ENCODE data around the gene RNF115.
"Not testable (repeated sequence)": the region's sequence is repeated elsewhere in the genome, so short reads cannot be mapped to it uniquely, and the experiment has no call there.

Gene RNF115

DNA sequence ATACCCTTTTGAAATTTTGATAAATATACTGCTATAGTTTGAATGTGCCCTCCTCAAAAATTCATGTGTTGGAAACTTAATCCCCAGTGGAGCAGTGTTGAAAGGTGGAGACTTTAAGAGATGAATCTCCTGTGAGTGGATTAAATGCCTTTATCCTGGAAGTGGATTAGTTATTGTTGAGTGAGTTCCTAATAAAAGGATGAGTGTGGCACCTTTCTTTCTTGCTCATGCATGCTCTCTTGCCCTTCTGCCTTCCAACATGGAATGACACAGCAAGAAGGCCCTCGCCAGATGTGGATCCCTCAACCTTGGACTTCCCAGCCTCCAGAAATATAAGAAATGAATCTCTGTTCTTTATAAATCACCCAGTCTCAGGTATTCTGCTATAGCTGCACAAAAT is 52.8 kb downstream of the RNF115 start:
- no peak for DNase-seq

DNA sequence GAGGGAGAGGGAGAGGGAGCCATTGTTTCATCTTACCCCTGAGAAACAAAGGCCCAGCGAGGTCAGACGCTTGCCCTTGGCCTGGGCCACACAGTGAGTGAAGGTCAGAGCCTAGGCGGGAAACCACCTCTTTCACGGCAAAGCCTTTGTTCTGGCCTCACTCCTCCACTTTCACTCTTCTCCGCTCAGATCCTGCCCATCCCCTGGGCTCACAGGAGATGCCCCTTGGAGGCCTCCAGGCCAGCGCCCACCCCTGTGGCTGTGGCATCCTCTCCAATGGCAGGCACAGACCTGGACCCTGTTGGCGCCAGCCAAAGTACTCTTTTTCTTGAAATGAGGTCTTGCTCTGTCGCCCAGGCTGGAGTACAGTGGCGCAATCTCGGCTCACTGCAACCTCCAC is 55.9 kb downstream of the RNF115 start:
- not testable (repeated sequence) for DNase-seq

DNA sequence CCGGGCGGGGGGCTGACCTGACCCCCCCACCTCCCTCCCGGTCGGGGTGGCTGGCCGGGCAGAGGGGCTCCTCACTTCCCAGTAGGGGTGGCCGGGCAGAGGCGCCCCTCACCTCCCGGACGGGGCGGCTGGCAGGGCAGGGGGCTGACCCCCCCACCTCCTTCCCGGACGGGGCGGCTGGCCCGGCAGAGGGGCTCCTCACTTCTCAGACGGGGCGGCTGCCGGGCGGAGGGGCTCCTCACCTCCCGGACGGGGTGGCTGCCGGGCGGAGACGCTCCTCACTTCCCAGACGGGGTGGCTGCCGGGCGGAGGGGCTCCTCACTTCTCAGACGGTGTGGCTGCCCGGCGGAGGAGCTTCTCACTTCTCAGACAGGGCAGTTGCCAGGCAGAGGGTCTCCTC is 57.0 kb downstream of the RNF115 start:
- DNase-seq = not testable (repeated sequence)

DNA sequence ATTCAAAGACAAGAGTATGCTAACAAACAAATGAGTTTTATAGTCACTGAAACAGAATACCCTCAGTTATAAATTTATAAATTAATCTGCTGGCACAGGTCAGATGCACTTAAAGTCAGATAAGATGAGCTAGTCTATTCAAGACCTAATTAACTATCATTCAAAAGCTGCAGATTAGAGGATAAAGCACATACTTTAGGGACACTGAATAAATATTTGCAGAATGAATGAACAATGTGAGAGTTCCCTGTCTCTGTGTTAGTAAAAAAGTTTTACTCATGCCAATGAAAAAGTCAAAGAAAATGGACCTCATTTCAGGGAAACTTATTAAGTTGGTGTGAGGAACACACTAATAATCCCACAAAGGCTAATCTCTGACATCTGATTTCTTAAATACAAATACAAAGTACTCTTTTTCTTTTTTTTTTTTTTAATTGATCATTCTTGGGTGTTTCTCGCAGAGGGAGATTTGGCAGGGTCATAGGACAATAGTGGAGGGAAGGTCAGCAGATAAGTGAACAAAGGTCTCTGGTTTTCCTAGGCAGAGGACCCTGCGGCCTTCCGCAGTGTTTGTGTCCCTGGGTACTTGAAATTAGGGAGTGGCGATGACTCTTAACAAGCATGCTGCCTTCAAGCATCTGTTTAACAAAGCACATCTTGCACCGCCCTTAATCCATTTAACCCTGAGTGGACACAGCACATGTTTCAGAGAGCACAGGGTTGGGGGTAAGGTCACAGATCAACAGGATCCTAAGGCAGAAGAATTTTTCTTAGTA is 58.1 kb downstream of the RNF115 start:
- not testable (repeated sequence) for DNase-seq

DNA sequence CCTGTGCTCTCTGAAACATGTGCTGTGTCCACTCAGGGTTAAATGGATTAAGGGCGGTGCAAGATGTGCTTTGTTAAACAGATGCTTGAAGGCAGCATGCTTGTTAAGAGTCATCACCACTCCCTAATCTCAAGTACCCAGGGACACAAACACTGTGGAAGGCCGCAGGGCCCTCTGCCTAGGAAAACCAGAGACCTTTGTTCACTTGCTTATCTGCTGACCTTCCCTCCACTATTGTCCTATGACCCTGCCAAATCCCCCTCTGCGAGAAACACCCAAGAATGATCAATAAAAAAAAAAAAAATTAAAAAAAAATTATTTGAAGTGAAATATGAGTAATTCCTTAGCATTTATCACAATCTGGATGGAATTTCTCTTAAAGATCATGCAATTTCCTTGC is 58.8 kb downstream of the RNF115 start:
- not testable (repeated sequence) for DNase-seq

DNA sequence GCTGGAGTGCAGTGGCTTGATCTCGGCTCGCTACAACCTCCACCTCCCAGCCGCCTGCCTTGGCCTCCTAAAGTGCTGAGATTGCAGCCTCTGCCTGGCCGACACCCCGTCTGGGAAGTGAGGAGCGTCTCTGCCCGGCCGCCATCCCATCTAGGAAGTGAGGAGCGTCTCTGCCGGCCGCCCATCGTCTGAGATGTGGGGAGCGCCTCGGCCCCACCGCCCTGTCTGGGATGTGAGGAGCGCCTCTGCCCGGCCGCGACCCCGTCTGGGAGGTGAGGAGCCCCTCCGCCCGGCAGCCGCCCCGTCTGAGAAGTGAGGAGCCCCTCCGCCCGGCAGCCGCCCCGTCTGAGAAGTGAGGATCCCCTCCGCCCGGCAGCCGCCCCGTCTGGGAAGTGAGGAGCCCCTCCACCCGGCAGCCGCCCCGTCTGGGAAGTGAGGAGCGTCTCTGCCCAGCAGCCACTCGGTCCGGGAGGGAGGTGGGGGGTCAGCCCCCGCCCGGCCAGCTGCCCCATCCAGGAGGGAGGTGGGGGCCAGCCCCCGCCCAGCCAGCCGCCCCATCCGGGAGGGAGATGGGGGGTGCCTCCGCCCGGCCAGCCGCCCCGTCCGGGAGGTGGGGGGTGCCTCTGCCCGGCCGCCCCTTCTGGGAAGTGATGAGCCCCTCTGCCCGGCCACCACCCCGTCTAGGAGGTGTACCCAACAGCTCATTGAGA is 59.5 kb downstream of the RNF115 start:
- not testable (repeated sequence) for DNase-seq

DNA sequence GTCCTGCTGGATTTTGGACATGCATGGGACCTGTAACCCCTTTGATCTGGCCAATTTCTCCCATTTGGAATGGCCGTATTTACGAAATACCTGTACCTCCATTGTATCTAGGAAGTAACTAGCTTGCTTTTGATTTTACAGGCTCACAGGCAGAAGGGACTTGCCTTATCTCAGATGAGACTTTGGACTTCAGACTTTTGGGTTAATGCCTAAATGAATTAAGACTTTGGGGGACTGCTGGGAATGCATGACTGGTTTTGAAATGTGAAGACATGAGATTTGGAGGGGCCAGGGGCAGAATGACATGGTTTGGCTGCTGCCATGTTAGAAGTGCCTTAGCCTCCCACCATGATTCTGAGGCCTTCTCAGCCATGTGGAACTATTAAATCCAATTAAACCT is 61.9 kb downstream of the RNF115 start:
- DNase-seq = not testable (repeated sequence)

DNA sequence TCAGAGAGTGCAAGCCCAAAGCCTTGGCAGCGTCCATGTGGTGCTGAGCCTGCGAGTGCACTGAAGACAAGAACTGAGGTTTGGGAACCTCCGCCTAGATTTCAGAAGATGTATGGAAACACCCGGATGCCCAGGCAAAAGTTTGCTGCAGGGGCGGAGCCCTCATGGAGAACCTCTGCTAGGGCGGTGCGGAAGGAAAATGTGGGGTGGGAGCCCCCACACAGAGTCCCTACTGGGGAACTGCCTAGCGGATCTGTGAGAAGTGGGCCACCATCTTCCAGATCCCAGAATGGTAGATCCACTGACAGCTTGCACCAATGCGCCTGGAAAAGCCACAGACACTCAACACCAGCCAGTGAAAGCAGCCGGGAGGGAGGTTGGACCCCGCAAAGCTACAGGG is 62.4 kb downstream of the RNF115 start:
- DNase-seq = not testable (repeated sequence)

DNA sequence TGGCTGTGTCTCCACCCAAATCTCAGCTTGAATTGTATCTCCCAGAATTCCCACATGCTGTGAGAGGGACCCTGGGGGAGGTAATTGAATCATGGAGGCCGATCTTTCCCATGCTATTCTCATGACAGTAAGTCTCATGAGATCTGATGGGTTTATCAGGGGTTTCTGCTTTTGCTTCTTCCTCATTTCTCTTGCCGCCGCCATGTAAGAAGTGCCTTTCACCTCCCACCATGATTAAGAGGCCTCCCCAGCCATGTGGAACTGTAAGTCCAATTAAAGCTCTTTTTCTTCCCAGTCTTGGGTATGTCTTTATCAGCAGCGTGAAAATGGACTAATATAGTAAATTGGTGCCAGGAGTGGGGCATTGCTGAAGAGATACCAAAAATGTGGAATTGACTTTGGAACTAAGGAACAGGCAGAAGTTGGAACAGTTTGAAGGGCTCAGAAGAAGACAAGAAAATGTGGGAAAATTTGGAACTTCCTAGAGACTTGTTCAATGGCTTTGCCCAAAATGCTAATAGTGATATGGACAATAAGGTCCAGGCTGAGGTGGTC is 63.4 kb downstream of the RNF115 start:
- not testable (repeated sequence) for DNase-seq

DNA sequence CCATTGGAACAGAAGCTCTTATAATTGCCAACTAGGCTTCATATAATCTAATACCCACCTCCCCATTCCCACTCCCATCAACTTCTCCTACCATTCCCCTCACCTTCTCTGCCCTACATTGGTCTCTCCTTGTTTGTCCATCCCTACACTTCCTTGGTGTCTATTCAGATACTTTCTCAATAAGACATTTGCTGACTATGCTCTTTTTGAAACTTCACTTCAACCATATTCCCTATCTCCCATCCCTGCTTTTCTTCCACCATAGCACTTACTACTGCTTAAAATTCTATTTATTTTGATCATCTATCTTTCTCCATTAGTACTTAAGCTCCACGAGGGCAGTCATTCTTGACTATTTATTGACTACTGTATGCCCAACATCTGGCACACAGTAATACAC is 64.2 kb downstream of the RNF115 start:
- no peak for DNase-seq

DNA sequence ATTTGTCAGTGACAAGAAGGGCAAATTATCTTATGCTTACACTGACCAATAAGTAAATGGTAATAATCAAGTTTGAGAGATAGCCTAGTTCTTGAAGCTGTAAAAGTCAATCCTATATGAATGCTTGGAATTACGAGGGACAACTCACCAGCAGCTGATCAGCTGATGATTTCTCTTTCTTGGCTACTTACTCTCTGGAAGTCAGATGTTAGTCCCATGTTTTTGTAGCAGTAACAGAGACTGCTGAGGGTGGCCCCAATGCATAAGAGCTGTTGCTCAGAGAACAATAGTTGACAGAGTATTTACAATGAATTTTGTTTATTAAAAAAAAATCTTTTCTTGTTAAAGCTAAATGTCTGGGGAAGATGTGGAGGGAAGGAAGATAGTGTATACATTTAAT is 65.3 kb downstream of the RNF115 start:
- DNase-seq = no peak

DNA sequence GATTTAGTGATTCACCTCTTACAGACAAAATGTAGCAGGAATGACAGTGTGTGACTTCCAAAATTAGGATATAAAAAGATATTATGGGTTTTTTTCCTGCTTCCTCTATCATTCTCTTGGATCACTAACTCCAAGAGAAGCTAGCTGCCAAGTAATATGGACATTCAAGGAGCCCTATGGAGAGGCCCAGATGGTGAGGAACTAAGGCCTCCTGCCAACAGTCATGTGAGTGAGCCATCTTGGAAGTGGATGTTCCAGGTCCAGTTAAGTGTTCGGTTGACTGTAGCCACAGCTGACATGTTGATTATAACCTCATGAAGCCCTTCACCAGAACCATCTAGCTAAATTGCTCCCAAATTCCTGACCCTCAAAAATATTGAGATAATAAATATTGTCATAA is 65.8 kb downstream of the RNF115 start:
- DNase-seq = no peak

DNA sequence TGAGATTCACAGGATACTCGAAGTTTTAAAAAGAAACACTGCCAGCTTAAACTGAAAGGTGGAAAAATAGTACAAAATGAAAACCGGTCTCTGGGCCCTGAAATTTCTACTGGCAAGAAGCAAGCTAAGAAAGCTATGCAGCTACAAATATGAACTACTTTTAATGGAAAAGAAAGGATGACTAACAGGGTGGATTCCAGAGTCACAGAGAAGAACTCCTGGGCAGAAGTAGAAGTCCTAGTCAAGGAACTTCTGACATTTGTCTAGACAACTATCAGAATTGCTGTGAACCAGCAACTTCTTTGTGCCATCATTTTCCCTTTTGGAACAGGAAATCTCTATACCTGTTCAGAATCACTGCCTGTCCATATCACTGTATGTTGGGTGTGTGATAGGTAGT is 66.5 kb downstream of the RNF115 start:
- DNase-seq = no peak

DNA sequence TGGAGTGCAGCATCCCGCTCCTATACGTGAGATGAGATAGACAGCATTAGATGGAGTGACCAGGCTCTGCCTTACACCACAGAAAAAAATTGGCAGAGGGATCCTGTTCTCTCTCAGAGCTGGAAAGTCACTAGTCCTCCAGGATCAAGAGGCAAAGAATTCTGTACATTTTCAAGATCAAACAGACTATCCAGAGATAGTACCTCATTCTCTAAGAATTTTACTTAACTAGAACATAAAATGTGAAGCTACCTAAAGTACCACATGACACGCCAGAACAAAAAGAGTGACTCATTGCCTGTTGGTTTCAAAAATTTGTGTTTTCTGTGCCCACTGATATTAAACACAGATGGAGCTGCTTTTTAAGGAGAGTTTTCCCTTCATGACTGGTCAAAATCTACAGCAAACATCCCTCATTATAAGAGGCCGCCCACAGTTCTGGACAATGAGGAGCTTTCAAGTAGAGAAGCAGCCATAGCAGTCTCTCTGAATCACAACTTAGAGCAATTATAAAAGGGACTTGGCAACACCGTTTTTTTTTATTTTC is 72.3 kb downstream of the RNF115 start:
- DNase-seq = no peak

DNA sequence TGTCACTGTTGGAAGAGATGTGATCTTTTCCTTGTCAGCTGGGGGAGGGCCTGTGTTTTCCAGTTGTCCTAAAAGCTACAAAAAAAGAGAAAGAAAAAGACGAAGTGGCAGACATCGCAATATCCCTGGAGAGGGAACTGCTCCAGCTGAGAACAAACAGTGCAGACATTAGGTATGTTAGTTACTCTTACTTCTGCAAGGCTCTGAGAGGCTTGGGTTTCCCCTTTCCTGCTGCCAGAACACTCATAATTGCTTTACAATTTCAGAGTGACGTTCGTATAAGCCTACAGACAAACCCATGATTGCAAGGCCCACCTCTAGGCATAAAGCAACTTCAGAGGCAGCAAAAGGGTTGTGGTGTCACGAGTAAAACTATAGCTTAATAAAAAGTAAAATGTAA is 73.5 kb downstream of the RNF115 start:
- DNase-seq = no peak

DNA sequence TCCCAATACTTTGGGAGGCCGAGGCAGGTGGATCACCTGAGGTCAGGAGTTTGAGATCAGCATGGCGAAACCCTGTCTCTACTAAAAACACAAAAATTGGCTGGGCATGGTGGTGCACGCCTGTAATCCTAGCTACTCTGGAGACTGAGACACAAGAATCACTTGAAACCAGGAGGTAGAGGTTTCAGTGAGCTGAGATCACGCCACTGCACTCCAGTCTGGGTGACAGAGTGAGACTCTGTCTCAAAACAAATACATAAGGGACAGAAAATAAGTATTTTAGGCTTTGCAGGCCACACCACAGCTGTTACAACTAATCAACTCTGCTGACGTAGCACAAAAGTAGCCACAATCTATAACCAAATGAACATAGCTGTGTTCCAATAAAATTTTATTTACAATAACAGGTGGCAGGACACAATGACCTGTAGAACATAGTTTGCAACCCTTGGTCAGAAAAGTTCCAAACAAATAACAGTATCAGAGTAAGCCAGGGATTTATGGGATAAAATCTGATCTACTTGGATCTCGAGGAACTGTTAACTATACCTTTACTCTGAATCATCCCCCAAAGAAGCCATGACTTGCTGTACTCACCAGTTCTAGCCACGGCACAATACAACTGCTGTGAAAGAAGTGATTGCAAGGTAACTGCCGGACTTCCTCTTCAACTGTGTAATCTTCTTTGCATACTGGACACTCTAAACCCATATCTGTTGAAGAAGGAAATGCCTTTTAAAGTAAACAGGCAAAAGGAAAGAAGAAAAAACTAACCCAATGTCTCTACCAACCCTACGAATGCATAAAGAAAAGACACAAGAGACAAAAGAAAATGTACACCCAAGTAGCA is 76.3 kb downstream of the RNF115 start:
- no peak for DNase-seq

DNA sequence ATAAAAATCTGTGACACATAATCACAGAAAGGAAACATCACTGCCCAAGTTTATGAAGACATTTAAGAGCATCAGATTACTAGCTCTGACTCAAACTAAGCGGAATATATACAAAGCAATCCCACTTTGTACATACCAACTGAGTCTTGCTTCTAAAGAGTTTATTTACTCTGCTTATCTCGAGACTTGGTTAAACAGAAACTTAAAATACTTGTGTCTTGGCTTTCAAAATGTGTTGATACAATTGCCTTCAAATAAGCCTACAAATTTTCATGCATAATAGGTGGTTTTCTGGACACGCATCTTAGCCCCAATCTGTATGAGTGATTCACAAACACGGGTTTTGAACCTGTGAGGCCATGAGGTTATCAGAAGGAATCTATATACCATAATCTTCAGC is 83.6 kb downstream of the RNF115 start:
- no peak for DNase-seq

DNA sequence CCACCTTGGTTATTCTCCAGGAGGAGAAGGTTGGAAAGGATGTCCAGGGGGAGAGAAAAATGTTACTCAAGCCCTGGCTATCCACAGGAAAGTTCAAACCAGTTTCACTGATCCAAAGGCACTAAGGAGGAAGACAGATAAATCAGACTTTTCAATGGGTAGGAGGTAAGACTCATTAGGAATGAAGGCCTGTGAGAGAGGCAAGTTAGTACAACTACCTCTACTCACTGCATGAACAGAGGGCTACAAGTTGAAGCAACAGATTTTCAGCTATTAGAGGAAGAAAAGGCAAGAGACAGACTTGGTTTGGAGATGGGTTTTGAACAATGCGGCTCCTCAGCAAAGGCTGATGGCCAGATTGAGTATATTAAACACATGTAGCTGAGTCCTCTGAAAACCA is 87.7 kb downstream of the RNF115 start:
- no peak for DNase-seq

DNA sequence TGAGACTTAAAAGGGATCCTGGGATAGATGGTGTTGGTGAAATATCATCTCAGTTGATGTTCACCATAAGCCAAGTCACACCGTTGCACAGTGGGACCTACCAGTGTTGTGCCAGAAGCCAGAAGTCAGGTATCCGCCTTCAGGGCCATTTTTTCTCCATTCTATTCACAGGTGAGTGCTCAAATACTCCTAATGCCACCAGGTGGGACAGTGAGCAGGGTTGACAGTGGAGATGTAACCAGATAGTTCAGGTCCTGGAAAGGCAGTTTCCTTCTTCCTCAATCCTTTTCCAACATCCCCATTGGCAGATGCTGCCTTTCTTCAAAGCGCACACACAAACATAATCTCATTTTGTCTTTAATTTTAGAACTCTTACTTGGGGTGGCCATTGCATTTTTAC is 93.0 kb downstream of the RNF115 start:
- no peak for DNase-seq

DNA sequence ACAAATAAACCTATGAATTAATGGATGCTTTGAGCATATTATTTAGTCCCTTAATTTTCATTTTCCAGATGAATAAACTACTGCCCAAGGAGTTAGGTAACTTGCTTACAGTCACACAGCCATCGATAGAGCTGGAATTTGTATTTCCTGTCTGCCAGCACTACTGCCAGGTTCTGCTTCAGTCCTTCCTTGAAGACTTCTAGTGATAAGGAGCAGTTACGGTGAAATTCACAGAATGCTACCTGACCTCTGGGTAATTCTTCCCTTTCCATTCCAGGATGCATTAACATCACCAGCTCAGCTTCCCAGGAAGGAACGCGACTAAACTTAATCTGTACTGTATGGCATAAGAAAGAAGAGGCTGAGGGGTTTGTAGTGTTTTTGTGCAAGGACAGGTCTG is 93.4 kb downstream of the RNF115 start:
- DNase-seq = no peak

DNA sequence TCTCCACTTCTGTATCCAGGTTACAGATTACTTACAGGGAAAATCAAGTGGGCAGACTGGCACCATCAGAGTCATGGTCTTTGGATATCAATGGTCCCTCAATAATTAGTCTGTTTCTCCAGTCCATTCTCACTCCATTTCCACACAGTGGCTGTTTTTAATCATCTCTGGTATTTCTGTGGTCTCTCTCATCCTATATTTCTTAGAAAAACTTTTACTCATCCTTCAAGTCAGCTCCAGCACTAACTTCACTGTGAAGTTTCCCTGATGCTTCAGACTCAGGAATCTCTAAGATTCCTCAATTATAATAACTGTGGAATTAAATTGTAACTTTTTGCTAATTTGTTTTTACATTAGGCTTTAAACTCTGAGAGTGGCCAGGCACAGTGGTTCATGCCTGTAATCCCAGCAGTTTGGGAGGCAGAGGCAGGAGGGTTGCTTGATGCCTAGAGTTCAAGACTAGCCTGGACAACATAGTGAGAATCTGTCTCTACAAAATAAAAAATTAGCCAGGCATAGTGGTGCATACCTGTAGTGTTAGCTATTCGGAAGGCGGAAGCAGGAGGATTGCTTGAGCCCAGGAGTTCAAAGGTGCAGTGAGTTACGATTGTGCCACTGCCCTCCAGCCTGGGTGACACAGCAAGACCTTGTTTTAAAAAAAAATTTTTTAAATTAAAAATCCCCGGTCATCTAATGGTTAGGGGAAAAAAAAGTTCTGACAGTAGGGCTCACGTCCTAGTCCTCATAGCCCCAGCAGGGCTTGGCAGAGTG is 94.0 kb downstream of the RNF115 start:
- DNase-seq = no peak

DNA sequence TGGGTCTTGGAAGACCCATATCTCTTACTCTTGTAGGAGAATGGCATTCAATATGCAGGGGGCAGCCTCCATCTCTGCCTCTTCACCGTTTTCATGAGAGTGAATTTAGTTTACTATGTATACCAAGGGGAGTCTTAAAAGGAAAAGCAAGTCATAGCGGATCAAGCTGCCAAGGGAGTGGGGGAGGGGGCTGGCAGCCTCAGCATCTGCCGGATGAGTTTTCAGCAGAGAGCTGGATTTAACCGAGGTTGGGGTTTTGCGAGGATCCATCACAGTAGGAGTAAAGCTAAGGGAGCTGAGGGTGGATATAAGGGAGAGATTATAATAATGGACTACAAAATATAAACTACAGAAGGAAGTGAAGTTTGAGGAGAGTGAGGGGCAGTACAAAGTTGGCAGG is 94.7 kb downstream of the RNF115 start:
- no peak for DNase-seq

Measured in activated T-cell treated with anti-CD3 and anti-CD28 coated beads for 4 hours (primary cell).